ENCODE results near the gene RNF213.

Gene RNF213

DNA sequence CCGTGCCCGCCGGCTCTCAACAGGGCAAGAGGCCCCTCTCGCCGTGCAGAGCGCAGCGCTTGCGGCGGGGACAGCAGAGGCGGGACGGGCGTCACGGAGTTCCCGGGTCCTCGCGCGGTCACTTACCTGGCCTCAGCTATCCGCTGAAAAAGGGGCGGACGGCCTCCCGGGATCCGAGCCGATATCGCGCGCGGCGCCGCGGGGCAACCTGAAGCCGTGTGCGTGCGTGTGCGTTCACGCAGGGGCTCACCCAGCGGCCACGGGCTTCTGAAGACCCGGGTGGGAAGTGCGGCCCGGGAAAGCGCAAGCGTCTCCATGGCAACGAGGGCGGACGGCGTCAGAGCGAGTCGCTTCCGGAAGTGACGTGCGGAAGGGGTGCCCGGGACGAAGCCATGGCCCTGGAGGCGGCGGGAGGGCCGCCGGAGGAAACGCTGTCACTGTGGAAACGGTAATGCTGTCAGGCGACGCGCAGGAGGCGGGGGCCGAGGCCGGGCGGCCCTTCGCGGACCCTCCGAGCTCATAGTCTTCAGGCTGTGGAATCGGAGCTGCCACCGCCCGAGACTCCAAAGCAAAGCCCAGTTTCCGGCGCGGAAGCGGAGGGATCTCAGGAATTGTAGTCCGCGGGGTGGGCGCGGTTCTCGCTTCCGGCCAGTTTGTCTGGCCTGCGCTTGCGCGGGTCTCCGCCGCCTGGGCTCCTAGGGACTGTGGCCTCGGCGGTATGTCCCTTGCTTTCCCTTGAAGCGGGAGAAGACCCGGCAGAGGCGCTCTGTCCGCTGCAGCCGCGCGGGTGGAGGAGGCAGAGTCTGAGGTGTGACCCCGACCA lies 154.4 kb downstream of the RNF213 start, which contains the start of gene ENDOV (continued):
- no peak for TF ChIP-seq ZNF548 (tag by site-specific recombination; IDR thresholded peaks at IDR 0.05)
- no peak for TF ChIP-seq ZNF140 (tag by site-specific recombination; IDR thresholded peaks at IDR 0.05)
- TF ChIP-seq PRDM1 (tag by site-specific recombination; IDR thresholded peaks at IDR 0.05): no peak
- TF ChIP-seq ZNF121 (tag by site-specific recombination; IDR thresholded peaks at IDR 0.05): no peak; the same call in 1 of the 2 replicates
- TF ChIP-seq, protein P1, sequence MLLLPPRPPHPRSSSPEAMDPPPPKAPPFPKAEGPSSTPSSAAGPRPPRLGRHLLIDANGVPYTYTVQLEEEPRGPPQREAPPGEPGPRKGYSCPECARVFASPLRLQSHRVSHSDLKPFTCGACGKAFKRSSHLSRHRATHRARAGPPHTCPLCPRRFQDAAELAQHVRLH (tag by site-specific recombination; IDR thresholded peaks at IDR 0.05): peak; percentile 99
- peak; percentile 47 for TF ChIP-seq ZNF623 (tag by site-specific recombination; IDR thresholded peaks at IDR 0.05)
- peak; percentile 100 for TF ChIP-seq ZNF335 (tag by site-specific recombination; conservative IDR thresholded peaks at IDR 0.05)
- TF ChIP-seq SP7 (tag by site-specific recombination; IDR thresholded peaks at IDR 0.05): peak; percentile 94
- TF ChIP-seq, protein P2, sequence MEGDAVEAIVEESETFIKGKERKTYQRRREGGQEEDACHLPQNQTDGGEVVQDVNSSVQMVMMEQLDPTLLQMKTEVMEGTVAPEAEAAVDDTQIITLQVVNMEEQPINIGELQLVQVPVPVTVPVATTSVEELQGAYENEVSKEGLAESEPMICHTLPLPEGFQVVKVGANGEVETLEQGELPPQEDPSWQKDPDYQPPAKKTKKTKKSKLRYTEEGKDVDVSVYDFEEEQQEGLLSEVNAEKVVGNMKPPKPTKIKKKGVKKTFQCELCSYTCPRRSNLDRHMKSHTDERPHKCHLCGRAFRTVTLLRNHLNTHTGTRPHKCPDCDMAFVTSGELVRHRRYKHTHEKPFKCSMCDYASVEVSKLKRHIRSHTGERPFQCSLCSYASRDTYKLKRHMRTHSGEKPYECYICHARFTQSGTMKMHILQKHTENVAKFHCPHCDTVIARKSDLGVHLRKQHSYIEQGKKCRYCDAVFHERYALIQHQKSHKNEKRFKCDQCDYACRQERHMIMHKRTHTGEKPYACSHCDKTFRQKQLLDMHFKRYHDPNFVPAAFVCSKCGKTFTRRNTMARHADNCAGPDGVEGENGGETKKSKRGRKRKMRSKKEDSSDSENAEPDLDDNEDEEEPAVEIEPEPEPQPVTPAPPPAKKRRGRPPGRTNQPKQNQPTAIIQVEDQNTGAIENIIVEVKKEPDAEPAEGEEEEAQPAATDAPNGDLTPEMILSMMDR (tag by site-specific recombination; IDR thresholded peaks at IDR 0.05): peak; percentile 15
- TF ChIP-seq ZNF747 (tag by site-specific recombination; IDR thresholded peaks at IDR 0.05): no peak
- no peak for TF ChIP-seq ZNF112 (tag by site-specific recombination; IDR thresholded peaks at IDR 0.05)
- no peak for TF ChIP-seq OSR2 (tag by site-specific recombination; IDR thresholded peaks at IDR 0.05)
- peak; percentile 95 for TF ChIP-seq ZEB2 (tag by site-specific recombination; IDR thresholded peaks at IDR 0.05)
- TF ChIP-seq ZNF24 (tag by site-specific recombination; IDR thresholded peaks at IDR 0.05): peak; percentile 80; the same call in 1 of the 2 replicates
- no peak for TF ChIP-seq ZNF133 (tag by site-specific recombination; IDR thresholded peaks at IDR 0.05)
- TF ChIP-seq SP2 (tag by site-specific recombination; IDR thresholded peaks at IDR 0.05): peak; percentile 96
- TF ChIP-seq ZBTB26 (tag by site-specific recombination; optimal IDR thresholded peaks at IDR 0.05): peak; percentile 91
- TF ChIP-seq ZNF394 (tag by site-specific recombination; IDR thresholded peaks at IDR 0.05; ENCODE audit: borderline replicate concordance): peak; percentile 65; the same call in 1 of the 2 replicates
- TF ChIP-seq ZNF558 (tag by site-specific recombination; IDR thresholded peaks at IDR 0.05): no peak
- TF ChIP-seq, protein P3, sequence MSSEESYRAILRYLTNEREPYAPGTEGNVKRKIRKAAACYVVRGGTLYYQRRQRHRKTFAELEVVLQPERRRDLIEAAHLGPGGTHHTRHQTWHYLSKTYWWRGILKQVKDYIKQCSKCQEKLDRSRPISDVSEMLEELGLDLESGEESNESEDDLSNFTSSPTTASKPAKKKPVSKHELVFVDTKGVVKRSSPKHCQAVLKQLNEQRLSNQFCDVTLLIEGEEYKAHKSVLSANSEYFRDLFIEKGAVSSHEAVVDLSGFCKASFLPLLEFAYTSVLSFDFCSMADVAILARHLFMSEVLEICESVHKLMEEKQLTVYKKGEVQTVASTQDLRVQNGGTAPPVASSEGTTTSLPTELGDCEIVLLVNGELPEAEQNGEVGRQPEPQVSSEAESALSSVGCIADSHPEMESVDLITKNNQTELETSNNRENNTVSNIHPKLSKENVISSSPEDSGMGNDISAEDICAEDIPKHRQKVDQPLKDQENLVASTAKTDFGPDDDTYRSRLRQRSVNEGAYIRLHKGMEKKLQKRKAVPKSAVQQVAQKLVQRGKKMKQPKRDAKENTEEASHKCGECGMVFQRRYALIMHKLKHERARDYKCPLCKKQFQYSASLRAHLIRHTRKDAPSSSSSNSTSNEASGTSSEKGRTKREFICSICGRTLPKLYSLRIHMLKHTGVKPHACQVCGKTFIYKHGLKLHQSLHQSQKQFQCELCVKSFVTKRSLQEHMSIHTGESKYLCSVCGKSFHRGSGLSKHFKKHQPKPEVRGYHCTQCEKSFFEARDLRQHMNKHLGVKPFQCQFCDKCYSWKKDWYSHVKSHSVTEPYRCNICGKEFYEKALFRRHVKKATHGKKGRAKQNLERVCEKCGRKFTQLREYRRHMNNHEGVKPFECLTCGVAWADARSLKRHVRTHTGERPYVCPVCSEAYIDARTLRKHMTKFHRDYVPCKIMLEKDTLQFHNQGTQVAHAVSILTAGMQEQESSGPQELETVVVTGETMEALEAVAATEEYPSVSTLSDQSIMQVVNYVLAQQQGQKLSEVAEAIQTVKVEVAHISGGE (tag by site-specific recombination; conservative IDR thresholded peaks at IDR 0.05; ENCODE audit: low read depth): peak; percentile 98
- no peak for TF ChIP-seq MZF1 (tag by site-specific recombination; IDR thresholded peaks at IDR 0.05; ENCODE audit: borderline replicate concordance)
- peak; percentile 91; the same call in 1 of the 2 replicates for TF ChIP-seq ZBTB7A (tag by site-specific recombination; IDR thresholded peaks at IDR 0.05; ENCODE audit: low read depth)
- TF ChIP-seq GLIS1 (tag by site-specific recombination; IDR thresholded peaks at IDR 0.05): peak; percentile 55; the same call in 1 of the 2 replicates
- TF ChIP-seq ZNF792 (tag by site-specific recombination; IDR thresholded peaks at IDR 0.05): no peak; the same call in 1 of the 2 replicates
- TF ChIP-seq ZNF10 (tag by site-specific recombination; IDR thresholded peaks at IDR 0.05): no peak
- TF ChIP-seq ZNF354C (tag by site-specific recombination; IDR thresholded peaks at IDR 0.05; ENCODE audit: borderline replicate concordance, low read depth): no peak
- TF ChIP-seq REPIN1 (tag by site-specific recombination; IDR thresholded peaks at IDR 0.05; ENCODE audit: low read depth): peak; percentile 63; the same call in 1 of the 2 replicates
- peak; percentile 96 for TF ChIP-seq ZFP37 (tag by site-specific recombination; IDR thresholded peaks at IDR 0.05)
- TF ChIP-seq, protein P4, sequence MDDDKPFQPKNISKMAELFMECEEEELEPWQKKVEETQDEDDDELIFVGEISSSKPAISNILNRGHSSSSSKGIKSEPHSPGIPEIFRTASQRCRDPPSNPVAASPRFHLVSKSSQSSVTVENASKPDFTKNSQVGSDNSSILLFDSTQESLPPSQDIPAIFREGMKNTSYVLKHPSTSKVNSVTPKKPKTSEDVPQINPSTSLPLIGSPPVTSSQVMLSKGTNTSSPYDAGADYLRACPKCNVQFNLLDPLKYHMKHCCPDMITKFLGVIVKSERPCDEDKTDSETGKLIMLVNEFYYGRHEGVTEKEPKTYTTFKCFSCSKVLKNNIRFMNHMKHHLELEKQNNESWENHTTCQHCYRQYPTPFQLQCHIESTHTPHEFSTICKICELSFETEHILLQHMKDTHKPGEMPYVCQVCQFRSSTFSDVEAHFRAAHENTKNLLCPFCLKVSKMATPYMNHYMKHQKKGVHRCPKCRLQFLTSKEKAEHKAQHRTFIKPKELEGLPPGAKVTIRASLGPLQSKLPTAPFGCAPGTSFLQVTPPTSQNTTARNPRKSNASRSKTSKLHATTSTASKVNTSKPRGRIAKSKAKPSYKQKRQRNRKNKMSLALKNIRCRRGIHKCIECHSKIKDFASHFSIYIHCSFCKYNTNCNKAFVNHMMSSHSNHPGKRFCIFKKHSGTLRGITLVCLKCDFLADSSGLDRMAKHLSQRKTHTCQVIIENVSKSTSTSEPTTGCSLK (tag by site-specific recombination; IDR thresholded peaks at IDR 0.05): no peak
- peak; percentile 100 for TF ChIP-seq KLF7 (tag by site-specific recombination; IDR thresholded peaks at IDR 0.05; ENCODE audit: borderline replicate concordance)
- no peak for TF ChIP-seq ZNF626 (tag by site-specific recombination; IDR thresholded peaks at IDR 0.05)

All from HEK293 (cell line).